GM18505 (cell line): ENCODE results near the gene MYMK.

Experiments used
- ATAC-seq: cut with Tn5 transposase; IDR thresholded peaks from one replicate; pipeline ENCODE4 v1.9.1; 2021; ENCODE audit not compliant: unreplicated experiment
- POLR2A ChIP-seq: IDR thresholded peaks from 4 replicates; pipeline ENCODE4 v1.6.1; 2011; ENCODE audit warnings: borderline replicate concordance; ENCODE audit not compliant: insufficient read depth, insufficient read length; ENCODE audit errors: extremely low read depth

The MYMK gene

DNA sequence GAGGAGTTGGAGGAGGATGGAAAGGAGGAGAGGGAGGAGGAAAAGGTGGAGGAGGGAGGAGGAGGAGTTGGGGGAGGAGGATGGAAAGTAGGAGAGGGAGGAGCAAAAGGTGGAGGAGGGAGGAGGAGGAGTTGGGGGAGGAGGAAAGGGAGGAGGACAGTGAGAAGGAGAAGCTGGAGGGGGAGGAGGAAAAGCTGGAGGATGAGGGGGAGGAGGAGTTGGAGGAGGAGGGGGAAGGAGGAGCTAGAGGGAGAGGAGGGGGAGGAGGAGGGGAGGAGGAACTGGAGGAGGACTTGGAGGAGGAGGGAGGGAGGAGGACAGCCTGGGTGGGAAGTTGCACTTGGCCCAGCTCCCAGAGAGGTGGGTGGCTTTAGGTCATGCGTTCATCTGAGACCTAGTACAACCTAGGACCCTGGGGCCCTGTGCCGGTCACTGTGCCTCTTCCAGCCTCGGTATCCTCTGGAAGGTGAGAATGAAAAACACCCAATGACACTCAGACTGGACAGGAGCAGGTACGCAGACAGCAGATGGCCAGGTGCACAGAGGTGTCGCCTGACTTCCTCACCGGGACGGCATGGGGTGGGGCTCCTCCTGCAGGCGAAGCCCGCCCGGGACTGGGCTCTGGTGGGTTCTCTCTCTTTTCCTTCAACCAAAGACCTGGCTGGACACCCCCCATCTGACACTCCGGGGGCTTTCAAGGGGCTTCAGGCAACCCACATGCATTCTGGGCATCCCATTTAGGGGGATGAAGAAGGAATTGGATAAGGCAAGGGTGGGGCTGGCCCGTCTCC, 33.7 kb downstream of the MYMK start:
- ATAC-seq: no peak
- no peak for TF ChIP-seq POLR2A

DNA sequence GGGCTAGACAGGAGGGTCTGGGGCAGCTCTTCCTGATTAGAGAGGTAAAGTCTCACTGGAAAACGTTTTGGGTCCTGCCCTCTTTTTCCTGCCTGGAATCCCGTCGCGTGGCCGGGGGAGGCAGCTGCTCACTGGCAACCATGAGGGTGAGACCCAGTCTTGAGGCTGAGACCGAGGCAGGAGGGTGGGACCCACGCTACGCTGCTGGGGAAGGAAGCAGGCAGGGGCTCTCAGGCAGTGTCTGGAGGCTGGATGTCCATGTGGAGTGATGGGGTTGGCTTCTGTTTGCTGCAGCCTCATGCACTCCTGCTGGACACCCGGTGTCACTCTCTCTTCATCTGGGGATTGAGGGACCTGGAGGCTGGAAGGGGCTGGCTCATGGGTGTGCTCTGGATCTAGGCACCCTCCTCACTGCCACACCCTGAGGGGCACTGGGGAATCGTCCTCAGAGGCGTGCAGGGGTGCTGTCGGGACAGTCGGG, 34.5 kb downstream of the MYMK start:
- no peak for TF ChIP-seq POLR2A
- ATAC-seq: no peak

DNA sequence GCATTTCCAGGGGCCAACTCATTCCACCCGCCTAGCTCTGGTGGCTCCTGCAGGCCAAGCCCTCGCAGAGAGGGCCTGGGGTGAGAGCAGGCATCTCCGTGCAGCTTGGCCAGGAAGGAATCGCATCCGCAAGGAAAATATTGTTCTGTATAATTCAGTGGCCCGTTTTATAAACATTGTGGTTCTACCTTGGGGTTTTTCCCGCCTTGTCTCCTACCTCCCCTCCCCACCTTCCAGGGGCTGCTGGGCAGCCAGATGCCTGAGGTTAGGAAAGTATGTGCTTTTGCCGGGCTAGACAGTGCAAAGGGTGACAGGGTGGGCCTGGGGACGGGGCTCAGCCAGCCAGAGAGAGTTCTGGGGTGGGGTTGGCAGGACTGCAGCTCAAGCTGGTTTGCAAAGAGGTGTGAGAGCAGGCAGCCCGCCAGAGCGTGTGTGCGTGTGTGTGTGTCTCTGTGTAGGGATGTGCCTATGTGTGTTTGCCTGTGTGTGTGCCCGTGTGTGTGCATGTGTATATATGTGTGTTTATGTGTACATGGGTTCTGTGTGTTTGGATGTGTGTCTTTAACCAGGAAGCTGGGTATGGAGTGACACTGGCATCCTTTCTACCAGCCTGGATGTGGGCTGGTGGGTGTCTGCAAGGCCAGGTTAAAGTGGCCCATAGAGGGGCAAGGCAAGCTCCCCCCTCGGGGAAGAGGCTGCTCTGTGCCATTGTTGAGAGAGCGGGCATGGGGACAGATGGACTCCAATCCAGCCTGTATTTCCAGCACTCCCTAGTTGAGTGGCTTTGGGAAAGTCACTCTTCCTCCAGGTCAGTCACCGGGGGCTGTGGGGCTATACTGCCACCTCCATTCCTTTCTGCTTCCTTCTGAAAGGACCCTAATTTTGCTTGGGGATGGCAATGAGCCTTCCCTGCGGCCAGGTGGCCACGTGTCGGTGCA, 35.2 kb downstream of the MYMK start:
- TF ChIP-seq POLR2A: no peak
- ATAC-seq: no peak

DNA sequence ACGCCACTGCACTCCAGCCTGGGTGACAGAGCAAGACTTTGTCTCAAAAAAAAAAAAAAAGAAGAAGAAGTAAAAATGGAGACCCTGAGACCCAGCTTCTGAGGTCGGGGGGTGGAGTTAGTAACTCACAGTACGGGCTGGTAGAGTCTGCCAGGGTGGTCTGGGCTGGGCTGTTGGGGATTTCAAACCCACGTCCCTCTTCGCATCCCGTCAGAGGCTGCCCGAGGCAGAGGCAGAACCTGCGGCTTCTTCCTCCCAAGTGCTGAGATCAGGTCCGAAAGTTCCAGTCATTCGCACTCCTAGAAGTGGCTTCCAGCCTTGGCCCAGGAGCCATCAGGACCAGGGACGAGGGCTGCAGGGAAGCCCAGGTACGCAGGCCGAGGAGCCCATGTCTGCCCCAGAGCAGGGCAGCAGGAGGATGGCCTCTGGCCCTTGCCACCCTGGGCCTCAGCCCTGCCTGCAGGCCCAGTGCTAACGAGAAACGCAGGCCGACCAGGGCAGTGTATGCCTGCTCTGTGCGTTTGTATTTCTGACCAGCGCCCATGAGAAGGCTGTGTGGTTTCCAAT, 36.0 kb downstream of the MYMK start:
- no peak for ATAC-seq
- no peak for TF ChIP-seq POLR2A

DNA sequence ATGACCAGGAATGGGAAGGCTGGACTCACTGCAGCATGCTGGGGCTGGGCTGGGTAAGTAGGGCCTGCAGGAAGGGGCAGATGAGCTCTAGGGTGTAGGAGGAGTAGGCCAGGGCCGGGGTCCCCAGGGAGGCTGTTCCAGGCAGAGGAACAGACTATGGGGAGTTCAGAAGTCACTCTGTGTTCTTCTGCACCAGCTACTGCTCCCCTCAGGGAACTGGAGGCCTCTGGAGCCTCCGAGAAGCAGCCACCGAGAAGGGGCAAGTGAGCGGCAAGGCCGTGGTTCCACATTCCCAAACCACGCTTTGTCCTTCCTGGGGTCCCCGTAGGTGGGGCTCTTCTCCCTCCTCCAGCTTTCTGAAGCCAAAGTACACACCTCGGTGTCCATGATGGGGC, 37.4 kb downstream of the MYMK start:
- ATAC-seq: no peak
- no peak for TF ChIP-seq POLR2A

DNA sequence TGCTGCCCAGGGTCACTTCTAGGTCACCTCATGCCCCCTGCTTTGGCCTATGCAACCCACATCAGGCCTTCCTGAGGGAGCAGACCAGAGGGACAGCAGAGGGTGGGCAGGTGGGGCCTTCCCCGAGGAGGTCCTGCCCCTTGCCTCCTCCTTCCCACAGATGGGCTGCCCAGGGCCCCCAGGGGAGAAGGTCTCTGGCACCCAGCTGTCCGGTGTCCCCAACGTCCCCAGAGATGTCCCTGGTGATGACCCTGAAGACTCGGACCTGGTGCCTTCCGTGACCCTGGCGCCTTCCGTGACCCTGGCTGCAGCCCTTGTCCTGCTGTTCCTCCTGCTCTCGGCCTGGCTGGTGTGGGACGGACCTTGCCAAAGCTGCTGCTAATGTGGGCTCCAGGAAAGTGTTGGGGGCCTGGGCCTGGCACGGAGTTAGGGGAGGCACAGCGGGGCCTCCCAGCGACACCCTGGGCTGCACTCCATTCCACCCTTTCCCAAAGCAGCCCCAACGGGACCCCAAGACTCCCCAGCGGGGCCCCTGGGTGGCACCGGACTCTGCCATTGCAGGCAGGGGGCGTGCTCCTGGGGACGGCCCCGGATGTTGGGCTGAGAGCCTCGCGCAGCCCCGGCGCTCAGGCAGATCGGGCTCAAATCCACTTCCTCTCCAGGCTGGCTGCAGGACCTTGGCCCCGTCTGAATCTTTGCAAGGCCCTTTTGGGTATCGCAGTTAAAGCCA, 39.1 kb downstream of the MYMK start:
- ATAC-seq: no peak
- no peak for TF ChIP-seq POLR2A

DNA sequence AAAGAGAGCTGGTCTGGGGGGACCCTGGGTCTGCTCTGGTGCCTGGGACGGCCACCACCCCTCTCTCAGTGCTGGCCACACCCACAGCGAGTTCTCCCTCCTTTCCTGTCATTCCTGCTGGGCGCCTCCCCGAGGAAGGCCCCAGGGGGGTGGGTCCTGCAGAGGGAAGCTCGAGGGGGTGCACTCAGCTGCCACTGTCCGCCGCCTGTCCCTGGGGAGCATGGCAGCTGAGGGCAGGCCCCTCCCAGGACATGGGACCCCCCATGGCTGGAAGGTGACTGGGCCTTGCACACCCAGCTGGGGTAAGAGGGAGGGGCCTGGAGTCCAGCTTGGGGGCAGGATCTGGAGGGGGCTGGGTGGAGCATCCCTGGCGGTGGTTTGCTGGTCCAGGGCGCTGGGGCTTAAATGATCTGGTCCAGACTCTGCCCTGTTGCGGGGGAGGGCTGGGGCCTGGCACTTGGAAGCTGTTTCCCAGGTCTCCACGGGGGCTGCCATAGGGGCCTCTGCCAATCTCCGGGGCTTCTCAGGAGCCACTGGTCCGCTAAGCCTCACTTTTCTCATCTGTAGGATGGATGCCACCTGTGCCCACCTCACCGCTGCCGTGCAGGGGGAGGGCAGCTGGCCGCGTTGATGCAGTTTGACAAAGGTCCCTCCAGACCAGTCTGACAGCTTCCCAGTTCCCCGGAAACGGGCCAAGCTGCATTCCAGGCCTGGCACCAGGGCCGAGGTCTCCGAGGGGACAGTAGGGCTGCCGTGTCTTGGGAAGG, 39.9 kb downstream of the MYMK start:
- no peak for TF ChIP-seq POLR2A
- ATAC-seq: no peak

DNA sequence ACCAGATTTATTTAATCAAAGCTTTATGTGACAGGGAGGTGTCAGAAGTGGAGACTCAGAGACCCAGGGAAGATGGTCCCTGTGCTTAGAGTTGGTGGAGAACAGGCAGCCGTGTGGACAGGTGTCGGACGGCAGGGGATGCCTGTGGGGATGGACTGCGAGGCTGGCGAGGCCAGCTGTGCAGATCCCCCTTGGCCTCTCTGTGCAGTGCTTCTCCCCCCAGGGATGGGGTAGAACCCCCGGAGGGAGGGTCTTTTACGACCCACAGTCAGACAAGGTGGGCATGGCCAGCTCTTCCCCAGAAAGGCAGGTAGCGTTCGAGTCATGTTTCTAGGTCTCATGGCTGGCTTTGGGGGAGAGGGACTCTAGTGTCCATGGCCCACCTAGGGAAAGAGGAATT, 41.1 kb downstream of the MYMK start:
- no peak for ATAC-seq
- TF ChIP-seq POLR2A: no peak

DNA sequence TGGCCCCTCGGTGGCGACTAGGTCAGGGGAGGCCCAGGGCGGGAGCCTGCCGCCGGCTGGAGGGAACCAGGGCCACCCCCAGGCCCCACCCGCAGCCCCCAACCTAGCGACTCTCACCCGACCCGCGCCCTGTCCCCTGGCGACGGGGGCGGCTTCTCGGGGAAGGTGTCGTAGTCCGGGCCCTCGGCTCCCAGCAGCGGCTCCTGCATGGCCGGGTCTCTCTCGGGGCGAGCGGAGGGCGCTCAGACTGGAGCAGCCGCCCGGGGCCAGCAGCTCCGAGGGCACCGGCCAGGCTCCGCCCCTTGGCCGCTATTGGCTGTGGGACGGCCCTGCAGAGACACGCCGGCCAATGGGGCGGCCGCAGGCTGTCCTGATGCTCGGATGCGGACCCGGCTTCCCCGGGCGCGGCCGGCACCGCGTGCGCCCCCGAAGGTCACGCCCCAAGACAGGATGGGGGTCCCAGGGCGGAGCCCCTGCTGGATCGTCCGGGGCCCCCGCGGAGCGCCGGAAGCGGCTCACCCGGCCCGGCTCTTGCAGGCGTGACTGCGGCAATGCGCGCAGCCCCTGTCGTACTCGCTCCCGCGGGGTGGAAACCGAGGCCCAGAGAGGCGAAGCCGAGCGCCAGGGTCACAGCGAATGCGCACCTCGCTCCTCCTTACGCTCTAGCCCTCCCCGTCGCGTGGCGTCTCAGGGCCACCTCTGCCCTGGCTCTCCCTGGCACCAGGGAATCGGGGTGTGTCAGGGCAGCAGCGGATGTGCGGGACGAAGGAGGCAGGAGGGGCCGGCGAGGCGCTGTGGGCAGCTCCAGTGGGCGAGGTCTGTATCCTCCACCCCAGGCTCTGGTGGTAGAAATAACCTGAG, 45.7 kb downstream of the MYMK start, which contains the start of gene SLC2A6:
SLC2A6 (minus strand) TSS at position 249 of the 861 bp plus-strand sequence; CDS start at position 209, 40 bp downstream.
- peak; percentile 89 for TF ChIP-seq POLR2A
- ATAC-seq: peak; percentile 80

DNA sequence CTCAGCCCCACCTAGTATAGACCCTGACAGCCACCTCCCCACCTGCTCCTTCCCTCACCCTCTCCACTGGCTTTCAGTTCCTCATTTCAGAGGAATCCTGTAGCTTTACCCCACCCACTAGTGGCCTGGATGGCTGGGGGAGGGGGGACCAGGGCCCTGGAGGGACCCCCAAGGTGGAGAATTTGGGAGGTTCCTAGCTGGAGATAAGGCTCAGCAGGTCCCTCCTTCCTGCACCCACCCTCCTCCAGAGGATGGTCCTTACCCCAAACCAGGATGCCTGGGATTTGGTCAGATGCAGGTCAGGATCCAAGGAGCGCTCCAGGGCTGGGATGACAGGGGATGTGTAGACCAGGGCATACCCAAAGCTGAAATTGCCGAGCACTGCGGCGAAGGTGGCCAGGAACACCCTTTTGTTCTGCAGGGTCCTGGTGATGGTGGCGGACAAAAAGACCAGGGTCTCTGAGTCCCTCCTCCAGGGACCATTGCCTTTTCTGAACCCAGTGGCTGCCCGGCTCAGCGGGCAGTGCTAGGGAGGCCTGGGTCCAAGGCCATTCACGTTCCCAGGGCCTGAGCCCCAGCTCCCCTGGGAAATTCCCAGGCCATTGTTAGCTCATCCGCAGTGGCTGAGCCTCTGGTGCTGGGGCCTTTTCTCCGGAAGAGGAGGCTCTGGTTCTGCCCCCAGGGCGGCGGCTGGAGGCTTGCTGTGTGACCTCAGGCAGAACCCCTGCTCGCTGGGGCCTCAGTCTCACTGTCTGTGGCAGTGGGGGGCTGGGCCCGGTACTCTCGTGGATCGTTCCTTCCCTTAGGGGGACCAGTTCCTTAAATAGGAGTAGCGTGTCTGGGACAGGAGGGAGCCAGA, 46.5 kb downstream of the MYMK start:
- TF ChIP-seq POLR2A: no peak
- peak; percentile 28 for ATAC-seq
